DMS153 (cell line): ENCODE data around the gene NR3C1.

ENCODE experiments used
- DNase-seq: peaks from one replicate; lab custom pipeline; 2025; lab: John Stamatoyannopoulos, UW

NR3C1 gene

GRCh38 chr5:143258559-143259253 lies 144.8 kb downstream of the NR3C1 start:
- DNase-seq, result no peak

GRCh38 chr5:143254819-143255218 lies 148.7 kb downstream of the NR3C1 start:
- no peak for DNase-seq

- no peak for DNase-seq
These were observed 151.5 kb downstream of the NR3C1 start for GRCh38 chr5:143251946-143252345.

DNA sequence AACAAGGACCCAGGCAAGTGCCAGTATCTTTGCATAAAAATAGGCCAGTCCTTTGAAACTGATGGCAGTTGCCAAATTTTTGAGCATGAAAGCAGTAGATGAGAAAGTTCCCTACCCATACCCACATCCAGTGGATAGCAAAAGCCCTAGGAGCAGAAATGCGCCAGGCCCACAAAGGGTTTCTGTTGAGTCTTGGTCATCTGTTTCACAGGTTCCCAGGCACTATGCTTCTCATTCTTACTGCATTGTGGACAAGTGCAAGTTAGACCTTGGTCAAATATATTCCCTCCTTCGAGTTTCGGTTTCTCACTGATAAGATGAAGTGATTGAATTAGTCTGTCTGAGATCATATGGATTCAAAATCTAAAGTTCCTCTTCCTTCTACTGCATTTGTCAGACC lies 152.3 kb downstream of the NR3C1 start:
- DNase-seq, result no peak

GRCh38 chr5:143249851-143250250 lies 153.6 kb downstream of the NR3C1 start:
- DNase-seq, result no peak

DNA sequence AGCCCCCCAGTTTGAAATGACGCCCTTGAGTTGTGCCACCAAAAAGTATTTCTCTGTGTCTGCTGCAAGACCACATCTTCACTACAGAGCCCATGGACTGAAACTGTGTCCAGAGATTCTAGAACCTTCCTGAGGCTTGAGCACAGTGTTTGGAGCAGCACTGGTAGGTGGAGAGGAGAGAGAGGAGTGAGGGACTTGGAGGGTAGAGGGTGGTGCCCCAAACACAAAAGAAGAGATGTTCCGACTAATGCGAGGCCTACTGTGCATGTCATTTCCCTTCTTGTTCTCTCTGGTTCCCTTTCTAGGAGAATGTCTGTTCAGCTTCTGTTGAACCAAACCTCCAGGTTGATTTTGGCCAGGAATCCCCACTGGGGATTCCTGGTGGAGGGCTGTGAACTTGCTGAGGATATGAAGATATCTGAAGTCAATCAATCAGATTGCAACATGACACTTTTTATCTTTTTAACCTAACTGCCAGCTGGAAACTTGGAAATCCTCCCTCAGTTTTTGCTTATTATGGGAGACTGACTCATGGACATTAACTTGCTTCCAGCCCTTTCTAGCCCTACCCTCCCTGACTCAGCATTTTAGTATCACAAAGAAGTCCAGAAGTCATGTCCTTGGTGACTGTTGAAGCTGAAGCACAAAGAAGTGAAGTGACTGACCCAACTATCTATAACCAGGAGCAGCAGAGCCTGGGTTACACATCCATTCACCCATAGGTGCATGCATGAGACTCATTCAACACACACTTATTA lies 154.5 kb downstream of the NR3C1 start:
- DNase-seq, result no peak

GRCh38 chr5:143248391-143248790 lies 155.1 kb downstream of the NR3C1 start:
- DNase-seq, result no peak

- DNase-seq, result no peak
These were observed 156.2 kb downstream of the NR3C1 start for GRCh38 chr5:143247134-143247815.

- peak; percentile 39 for DNase-seq
These were observed 157.4 kb downstream of the NR3C1 start for GRCh38 chr5:143245929-143246561.

DNA sequence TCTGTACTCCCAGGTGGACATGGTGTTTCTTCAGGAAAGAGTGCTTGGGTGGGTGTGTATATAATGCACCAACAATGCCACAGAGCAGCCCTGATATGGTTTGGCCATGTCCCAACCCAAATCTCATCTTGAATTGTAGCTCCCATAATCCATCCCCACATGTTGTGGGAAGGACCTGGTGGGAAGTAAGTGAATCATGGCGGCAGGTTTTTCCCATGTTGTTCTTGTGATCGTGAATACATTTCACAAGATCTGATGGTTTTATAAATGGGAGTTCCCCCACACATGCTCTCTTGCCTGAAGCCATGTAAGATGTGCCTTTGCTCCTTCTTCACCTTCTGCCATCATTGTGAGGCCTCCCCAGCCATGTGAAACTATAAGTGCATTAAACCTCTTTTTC lies 158.5 kb downstream of the NR3C1 start:
- DNase-seq, result no peak

DNA sequence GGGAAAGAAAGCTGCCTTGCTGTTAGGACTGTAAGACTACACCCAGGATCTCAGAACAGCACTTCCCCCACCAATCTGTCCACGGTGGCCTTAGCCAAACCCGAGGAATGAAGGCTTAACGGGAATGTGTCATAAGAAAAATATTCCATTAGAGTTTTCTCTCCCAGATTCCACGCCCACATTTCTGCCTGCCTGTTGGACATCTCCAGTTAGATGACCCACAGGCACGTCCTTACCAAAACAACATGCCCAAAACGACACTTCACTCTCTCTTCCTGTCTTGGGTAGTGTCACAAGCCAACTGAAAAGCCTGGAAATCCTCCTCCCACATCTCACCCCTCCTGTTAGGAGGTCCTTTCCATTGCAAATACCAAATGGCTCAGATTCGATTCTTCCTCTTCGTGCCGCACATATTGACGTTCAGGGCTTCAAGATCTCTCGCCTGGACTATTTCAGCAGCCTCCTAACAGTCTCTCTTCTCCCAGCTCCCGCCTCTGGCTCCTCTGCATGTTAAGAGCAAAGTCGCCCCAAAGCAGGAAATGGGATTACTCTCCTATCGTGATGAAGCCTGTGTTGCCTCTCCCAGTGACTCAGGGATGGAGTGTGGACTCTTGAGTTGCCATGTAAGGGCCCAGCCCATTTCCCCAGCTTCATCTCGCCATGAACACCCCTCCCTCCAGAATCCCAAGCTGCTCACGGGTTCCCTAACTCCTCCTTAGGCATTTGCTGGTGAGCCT lies 159.3 kb downstream of the NR3C1 start:
- DNase-seq, result no peak

DNA sequence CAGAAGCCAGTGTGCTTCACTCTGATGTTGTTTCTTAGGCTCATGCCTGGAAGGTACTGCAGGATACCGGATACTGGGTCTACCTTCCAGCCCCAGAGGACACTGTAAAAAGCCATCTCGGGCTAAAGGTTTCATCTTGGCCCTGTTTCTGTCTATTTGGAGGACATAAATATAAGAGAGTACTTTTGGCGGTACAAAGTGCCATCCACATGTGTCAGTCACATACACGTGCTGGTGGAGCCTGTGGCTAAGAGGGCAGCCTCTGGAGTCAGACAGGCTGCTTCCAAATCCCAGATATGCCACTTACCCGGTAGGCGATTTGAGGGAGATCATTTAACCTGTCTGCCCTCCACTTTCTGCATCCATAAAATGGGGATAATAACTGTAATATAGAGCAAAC lies 160.4 kb downstream of the NR3C1 start:
- no peak for DNase-seq

- DNase-seq, result no peak
These were observed 161.6 kb downstream of the NR3C1 start for GRCh38 chr5:143241892-143242291.

- DNase-seq, result no peak
These were observed 163.5 kb downstream of the NR3C1 start for GRCh38 chr5:143239882-143240518.

DNA sequence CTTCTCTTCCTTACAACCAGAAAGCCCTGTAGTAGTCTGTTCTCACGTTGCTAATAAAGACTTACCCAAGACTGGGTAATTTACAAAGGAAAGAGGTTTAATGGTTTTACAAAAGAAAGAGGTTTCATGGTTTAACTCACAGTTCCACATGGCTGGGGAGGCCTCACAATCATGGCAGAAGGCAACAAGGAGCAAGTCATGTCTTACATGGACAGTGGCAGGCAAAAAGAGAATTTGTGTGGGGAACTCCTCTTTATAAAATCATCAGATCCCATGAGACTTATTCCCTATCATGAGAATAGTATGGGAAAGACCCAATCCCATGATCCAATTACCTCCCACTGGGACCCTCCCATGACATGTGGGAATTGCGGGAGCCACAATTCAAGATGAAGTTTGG lies 164.9 kb downstream of the NR3C1 start:
- no peak for DNase-seq

DNA sequence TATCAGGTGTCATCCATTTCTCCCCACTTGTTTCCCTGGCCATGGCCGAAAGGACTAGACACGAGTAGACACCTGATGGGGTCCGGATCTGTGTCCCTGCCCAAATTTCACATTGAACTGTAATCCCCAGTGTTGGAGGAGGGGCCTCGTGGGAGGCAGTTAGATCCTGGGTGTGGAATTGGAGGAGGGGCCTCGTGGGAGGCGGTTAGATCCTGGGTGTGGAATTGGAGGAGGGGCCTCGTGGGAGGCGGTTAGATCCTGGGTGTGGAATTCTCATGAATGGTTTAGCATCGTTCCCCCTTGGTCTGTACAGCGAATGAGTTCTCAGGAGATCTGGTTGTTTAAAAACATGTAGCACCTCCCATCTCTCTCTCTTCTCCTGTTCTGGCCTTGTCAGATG lies 165.8 kb downstream of the NR3C1 start:
- no peak for DNase-seq

DNA sequence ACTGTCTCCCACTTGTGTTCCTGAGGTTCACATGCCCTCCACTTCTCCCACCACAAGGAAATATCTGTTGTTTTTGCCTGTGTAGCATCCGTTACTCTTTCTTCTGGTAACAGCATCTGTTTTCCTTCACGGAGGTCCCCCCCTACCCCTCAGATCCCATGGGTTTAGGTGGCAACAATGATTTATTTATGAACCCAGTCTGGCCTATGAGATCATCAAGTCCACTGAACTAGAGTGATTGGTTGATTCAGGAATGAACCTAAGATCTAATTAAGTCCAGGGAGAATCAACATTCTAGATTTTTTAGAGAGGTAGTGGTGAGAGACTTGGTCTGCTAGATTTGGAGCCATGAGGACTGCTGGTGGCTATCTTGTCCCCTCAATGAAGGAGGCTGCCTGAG lies 166.8 kb downstream of the NR3C1 start:
- no peak for DNase-seq

GRCh38 chr5:143235423-143235822 lies 168.1 kb downstream of the NR3C1 start:
- no peak for DNase-seq

- no peak for DNase-seq
These were observed 169.2 kb downstream of the NR3C1 start for GRCh38 chr5:143234162-143234842.

GRCh38 chr5:143233031-143233430 lies 170.5 kb downstream of the NR3C1 start:
- DNase-seq, result no peak
